NCI-H1105 treated with DMSO at 0.1 percent for 48 hours (cell line): Measurements from ENCODE around the gene SHISA5.
A peak's percentile ranks its signal among the peaks of the same experiment; 100 is the strongest.

Source experiments
- DNase-seq: peaks from one replicate; lab custom pipeline; 2025; lab: John Stamatoyannopoulos, UW

The SHISA5 gene

DNA sequence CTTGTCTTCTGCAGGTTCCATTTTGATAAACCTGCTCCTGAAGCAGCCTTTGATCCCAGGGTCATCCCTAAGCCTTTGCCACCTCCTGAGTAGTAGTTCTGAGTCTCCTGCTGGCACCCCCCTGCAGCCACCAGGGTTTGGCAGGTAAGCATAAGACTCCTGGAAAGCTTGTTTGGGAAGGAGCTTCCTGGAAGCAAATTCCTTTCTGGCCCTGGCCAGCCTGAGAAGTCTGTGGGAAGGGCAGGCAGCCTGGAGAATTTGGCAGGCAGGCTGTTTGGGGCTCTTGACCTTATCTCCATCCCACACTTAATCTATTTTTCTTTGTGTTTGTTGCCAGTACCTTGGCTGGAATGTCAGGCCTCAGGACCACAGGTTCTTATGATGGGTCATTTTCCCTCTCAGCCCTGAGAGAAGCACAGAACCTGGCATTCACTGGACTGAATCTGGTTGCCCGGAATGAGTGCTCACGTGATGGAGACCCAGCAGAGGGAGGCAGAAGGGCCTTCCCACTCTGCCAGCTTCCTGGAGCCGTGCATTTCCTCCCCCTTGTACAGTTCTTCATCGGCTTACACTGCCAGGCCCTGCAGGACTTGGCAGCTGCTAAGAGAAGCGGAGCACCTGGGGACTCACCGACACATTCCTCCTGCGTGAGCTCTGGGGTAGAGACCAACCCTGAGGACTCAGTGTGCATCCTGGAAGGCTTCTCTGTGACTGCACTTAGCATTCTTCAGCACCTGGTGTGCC lies 44.0 kb downstream of the SHISA5 start:
- DNase-seq = no peak

DNA sequence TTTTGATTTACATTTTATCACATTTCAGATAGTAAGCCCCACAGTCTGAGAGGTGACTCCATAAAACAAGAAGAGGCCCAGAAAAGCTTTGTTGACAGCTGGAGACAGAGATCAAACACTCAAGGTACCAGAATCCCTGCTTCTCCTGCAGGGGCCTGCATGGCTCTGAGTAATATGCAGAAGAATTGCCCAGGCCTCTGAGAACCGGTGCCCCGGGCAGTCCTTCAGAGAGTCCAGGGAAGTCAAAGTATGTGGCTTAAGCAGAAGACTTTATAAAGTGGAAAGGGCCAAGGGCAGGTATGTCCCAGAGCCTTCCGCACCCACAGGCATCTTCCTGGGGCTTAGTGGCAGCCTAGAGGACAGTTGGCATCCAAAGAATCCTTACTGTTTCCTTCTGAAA lies 44.6 kb downstream of the SHISA5 start:
- DNase-seq = no peak

DNA sequence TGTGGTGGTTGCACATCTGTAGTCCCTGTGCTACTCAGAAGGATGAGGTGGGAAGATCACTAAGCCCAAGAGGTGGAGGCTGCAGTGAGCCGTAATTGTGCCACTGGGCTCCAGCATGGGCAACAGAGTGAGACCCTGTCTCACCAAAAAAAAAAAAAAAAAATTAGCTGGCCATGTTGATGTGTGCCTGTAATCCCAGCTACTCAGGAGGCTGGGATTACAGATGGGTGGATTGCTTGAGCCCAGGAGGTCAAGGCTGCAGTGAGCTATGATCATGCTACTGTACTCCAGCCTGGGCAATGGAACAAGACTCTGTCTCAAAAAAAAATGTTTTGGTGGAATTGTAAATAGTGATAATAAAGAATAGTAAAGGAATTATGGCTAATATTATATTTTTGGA lies 47.5 kb downstream of the SHISA5 start:
- no peak for DNase-seq

DNA sequence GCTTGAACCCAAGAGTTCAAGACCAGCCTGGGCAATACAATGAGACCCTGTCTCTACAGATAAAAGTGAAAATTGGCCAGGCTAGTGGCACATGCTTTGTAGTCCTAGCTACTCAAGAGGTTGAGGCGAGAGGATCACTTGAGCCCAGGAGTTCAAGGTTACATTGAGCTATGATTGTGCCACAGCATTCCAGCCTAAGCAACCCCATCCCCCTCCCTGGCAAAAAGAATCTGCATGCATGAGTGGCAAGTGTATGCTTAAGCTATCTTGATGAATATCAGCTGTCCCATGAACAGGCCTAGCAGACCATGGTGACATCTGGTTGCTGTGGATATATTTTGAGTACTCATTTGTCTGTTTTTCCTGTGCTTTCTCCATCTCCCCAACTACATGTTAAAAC lies 52.7 kb downstream of the SHISA5 start:
- DNase-seq = no peak

DNA sequence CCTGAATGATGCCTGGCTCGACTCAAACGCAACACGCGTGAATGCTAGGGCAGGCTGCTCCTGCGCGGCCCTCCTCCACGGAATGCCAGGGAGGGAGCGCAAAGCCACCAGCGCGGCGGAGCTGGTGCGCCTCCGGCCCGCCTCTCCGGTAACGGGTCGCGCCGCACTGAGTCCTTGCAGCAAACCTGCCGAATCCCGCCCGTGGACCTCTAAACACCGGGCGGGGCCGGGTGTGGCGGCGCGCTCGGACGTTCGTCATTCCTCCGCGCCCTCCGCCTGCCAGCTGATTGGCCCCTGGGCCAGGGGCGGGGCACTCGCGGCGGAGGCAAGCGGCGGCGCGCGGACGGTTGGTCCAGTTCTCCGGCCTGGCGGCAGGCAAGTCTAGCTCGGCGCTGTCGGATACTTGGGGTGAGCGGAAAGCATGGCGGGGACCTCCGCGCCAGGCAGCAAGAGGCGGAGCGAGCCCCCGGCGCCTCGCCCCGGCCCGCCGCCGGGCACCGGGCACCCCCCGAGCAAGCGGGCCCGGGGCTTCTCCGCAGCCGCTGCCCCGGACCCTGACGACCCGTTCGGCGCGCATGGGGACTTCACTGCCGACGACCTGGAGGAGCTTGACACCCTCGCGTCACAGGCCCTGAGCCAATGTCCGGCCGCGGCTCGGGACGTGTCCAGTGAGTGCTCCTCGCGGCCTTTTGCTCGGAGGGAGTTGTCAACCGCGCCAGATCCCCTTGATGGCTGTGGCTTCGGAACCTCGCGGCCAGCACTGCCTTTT lies 57.4 kb downstream of the SHISA5 start, which contains the start of gene ATRIP:
Gene ATRIP, plus strand, starts transcription at position 313 of the 769 bp plus-strand sequence. Its CDS starts 109 bp downstream, at position 422.
- DNase-seq = peak; percentile 56

DNA sequence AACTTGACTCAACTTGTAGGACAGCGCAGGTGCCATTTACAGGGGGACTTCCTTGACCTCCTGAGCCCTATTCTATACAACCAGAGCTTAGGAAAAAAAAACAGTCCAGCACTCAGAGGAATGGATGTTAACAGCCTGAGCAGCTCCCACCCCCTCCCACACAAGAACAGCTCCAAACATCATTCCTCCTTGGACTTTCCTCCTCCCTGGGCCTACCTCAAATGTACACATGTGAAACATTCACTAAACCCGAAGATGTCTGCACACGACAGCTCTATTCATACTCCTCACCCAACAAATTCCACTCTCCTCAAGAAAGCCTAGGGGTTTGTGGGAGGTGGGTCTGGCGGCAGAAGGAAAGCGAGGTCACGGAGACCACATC lies 57.9 kb downstream of the SHISA5 start:
- no peak for DNase-seq

DNA sequence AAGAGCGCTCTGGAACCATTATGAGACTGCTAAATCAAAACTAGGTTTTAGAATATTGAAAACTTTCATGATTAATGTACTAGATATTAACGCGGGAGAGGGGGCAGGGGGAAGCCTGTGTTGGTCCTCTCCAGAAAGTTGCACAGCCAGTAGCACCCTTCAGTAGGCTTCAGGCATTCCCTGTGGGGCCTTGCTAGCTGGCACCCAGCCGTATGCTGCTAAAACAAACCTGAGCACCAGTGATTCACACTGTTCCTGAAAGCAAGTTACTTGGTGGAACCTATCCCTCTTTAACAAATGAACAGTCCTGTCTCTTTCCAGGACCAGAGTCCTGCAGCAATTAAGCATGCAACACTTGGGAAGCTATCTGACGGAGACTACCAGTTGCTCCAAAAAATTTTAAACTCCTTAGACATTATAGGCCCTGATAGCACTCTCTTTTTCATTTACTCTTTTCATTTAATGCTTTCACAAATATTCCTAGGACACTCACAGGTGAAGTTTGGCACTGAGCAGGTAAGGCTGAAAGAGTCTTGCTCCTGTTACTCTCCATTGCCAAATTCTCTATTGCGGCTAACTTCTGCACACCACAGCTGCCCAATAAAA lies 58.6 kb downstream of the SHISA5 start:
- no peak for DNase-seq

DNA sequence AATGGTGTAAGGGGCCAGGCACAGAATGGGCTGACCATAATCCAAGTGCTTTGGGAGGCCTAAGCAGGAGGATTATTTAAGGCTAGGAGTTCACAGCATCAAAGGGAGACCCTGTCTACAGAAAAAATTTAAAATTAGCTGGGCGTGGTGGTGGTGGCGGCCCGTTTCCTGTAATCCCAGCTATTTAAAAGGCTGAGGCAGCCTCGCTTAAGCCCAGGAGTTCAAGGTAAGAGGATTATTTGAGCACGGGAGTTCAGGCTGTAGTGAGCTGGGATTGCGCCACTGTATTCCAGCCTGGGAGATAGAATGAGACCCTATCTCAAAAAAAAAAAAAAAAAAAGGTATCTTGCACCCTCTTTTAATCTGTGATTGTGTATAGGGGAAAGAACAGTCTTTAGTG lies 62.0 kb downstream of the SHISA5 start:
- no peak for DNase-seq

DNA sequence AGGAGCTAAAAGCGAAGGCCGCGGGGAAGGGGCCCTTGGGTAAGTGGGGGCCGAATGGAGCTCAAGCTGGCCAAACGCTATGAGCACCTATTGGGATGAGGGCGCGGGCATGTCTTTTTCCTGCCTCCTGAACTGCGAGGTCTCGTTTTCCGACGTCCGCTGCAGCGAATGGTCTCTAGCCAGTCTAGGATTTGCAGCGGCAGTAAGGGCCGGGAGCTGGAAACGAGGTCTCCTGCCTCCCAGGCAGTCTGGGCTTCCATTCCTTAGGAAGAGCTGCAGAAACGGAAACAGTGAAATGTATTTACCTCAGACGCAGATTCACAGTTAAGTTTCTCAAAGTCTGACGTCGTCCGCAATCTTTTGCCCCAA lies 63.4 kb downstream of the SHISA5 start:
- DNase-seq = no peak

DNA sequence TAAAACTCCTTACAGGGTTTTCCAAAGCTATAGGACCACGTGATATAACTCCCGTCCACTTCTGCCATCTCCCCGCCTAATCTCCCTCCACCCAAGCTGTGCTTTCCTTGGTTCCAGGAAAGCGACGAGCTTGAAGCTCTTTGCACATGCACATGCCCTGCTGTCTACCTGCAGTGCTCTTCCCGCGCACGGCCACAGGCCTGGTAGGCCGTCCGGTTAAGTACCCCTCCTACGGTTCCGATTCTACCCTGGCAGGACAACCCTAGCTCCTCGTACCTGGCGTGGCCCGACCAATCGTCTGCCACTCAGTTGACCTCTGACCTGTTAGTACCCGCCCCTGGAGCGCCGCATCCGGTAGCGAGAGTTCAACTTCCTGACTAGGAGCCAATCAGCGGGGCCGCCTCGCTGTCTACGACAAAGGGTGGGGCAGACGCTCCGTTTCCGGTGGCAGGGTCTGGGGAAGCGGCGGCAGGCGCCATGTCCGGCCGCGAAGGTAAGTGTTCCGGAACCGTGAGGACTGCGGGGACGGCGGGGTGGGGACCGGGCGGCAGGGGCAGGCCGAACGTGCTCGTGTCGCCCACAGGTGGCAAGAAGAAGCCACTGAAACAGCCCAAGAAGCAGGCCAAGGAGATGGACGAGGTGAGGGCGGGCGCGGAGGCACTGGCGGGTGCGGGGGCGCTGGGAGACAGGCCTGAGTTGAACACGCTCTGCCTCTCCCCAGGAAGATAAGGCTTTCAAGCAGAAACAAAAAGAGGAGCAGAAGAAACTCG lies 64.0 kb downstream of the SHISA5 start, which contains the start of the genes CCDC51 and TMA7:
Gene CCDC51, minus strand, starts transcription at position 300 of the 770 bp plus-strand sequence. CDS start 4,991 bp downstream, outside the sequence.
Gene TMA7, plus strand, starts transcription at position 438 of the 770 bp plus-strand sequence. Its CDS starts 40 bp downstream, at position 478.
- peak; percentile 91 for DNase-seq

DNA sequence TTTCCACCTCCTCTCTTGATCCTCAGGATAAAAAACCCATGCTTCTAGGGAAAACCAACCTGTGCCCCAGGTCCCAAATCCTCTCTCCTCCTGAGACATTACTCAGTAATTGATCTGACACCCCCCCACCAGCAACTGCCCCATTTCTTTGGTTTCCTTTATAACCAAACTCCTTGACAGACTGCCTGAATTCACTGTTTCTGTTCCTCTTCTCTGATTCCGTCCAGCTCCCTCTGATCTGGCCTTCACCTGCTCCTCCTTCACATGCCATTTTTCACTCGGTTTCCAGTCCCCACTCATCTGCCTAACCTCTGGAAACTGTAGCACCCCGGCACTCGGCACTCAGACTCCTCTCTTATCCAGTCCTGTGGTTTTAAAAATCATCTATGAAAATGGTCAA lies 66.2 kb downstream of the SHISA5 start:
- no peak for DNase-seq

DNA sequence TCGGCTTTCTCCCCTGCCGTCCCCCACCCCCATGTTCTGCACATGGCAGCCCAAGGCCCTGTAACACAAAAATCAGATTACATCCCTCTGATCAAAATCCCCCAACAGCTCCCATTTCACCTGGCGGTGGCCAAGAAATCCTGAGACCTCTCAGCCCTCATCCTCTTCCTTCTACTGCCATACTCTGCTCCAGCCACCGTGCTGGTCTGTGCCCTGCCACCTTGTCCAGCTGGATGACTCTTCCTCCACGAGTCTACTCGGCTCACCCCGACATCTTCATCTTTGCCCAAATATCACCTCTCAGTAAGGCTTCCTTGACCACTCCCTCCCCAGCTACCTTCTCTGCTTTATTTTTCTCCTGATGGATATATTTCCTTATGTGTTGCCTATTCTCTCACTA lies 67.1 kb downstream of the SHISA5 start:
- DNase-seq = no peak

DNA sequence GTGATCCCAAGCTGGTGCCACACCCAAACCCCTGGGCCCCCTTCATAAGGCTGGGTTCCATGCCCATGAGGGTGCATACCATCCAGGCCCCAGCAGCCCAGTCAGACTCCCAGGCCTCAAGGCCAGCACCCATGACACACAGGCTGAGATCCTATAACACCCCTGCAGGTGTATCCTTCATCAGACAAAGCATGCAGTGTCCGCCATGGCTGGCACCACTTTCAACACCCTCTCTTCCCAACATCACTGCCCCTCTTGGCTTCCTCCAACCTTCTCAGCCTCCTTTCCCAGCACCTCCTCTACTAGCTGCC lies 67.5 kb downstream of the SHISA5 start:
- DNase-seq = no peak

DNA sequence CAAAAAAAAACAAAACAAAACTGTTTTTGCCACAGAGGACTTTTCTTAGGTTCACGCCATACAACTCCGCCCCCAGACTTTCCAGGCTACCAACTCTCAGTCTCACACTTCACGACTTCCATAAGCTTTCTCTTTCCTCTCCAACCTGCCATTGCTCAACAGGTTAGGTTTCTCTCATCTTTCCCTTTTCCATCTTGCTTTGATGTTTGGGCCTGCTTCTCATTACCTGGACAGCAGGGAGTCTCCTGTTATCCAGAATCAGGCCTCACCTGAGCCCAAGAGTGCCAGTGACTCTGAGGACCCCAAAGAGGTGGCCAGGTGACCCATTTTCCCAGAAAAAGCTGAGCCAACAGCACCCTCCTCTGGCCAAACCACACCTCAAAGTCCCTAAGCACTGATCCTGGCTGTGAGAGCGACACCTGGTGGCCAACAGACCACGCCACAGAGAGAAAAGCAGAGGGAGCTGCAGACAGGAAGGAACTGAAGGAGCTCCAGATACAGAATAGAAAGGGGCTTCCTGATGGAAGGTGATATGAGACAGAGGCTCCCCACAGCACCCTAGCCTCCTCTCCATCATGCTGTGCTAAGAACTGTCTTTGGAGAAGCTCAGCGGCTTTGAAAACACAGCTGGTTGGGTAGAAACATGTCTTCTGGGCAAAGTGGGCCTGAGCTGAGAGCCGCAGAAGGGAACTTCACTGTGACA lies 68.0 kb downstream of the SHISA5 start:
- DNase-seq = peak; percentile 59

DNA sequence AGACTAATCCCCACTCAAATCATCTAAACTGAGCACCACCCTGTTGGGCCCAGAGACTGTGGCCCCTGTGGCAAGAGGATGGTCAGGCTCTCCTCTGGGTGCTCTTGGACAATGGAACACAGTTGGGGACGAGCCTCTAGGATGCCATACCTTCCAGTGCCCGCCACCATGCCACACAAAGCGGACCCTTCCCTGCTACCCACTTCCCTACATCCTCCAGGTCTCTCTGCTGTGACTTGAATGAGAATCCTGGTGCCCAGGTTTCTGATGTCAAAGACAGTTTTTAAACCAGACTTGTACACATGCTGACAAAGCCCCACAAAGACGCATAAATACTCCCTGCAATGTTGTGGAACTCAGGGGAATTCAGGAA lies 68.8 kb downstream of the SHISA5 start:
- no peak for DNase-seq

DNA sequence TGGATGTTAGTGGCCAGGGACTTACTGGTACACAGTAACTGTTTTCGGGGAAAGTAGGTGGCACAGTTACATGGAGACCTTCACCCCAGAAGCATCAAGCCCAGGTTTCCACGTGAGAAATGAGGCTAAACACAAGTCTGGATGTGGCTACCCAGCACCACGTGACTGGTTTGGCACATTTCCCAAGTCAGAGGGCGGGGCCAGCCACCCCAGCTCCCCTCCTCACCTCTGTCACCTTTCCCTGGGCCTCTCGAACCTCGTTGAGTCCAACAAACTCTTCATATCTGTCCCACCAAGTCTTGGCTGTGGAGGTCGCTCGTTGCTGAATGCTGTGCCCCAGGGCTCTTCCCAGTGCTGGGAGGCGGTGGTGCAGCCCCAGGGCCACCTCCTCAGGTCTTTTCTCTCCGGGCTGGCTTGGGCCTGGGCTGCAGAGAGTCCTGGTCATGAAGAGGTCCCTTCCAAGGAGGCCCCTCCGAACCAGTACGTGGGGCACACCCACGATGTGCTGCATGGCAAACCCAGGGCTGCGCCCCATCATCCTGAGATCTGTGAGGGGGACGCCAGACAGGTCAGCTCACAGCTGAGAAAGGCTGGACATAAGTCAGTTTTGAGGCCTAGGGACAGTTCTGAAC lies 69.3 kb downstream of the SHISA5 start:
- no peak for DNase-seq

DNA sequence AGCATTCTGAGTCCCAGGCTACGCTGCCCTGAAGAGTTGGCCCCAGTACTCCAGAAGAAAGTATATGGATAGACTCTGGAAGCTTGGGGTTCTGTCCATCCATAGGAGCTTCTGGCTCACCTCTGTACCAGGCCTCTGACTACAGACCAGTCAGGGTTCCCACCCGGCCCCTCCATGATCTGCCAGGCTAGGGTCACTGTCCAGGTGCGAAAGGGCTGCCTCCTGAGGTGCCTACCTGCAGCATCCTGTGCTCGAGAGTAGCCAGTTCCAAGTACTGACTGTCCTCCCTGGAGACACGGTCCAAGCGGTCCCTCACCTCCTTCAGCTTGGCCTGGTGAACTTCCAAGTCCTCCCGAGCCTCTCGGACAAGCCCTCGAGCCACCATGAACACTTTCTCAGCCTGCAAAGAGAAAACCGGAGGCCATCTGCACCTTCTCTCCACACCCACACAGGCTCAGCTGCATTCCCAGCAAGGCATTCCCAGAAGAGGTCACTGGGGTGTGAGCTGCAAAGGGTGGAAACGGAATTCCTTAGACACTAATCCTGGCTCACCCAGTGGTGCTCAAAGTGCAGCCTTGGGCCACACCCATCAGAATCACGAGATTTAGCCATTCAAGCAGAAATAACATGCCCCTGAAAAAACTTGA lies 70.4 kb downstream of the SHISA5 start:
- no peak for DNase-seq

DNA sequence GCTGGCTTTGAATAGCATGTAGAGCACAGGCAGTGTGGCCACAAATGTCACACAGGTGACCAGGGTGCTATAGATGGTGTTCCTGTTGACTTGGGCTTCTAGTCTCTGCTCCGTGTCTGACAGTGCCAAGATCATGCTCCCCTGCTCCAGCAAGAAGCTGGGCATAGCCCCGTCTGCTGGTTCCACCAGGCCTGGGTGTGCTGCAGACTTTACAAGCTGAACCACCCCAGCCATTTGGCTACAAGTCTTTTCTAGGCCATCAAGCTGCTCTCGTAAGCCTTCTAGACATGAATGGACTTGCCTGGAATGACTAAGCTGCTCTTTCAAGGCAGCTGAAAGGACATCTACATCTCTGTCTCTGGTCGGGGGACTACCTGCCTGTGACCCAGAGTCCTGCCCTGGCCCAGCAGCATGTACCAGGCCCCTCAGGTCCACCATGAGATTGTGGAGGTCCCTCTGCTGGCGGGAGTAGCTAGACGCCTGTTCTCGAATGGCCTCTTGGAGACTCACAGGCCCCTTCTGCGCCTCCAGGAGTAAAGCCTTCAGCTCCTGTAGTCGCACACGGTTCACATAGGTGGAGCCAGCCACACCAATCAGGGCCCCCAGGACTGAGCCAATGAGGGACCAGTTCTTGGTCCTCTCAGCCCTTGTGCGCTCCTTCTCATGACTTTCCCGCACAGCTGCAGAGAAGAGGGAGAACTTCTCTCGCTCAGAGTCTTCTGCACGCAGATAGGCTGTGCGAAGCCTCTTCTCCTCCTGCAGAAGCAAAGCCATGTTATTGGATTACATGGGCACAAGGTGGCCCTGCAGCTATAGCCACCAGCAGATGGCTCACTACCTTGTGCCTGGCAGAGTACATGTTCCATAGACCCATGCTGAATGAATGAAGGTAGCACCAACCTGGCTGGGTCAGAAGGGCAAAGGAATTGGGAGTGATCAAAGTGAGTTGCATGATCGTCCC lies 71.3 kb downstream of the SHISA5 start:
- no peak for DNase-seq

DNA sequence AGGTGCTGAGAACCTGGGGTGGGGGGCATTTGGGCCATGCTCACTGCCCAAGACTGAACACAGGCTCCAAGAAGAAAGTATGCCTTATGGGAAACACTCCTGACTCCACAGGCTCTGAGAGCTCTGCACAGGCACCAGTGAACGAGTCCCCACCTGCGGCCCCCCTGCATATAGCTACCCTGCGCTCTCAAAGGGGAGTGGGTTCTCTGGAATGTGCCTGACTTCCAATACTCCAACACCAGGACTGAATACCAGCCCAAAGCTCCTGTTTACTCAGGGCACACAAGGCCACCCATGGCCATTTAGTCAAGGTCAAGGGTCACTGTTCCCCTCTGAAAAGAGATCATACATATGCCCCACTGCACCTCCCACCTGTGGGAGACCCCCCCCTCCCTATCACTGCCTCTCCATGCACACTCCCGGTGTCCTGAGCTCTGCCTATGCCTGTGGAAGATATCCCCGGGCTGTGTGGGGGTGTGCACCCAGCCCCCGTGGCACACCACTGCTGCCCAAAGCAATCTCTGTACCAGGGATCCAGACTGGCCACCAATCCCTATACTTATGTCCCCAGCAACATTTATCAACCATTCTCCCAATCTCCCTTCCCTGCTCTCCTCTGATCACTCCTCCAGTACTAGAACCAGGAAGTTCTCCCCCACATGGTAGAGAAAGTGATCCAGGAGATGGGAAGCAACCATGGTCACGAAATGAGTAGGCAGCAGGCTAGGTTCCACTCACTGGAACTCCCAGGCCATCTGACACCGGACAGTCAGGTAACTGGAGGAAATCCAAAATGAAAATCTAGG lies 72.5 kb downstream of the SHISA5 start:
- no peak for DNase-seq
